H1 (cell line): Measurements from ENCODE around the gene C3orf18. TPM values are rescaled to one million over a fixed set of nuclear protein-coding genes. Genes with fewer than 3 reads are reported as not detected.

ENCODE experiments used
- CTCF ChIA-PET: fragments of 300-600 bp; sonication (Branson Sonifier 250); formaldehyde crosslinking; loops from one replicate; lab custom pipeline; 2021; ENCODE audit not compliant: partially characterized antibody; lab: Charles Lee
- POLR2A ChIA-PET: fragments of 300-600 bp; sonication (Branson Sonifier 250); formaldehyde crosslinking; loops from one replicate; lab custom pipeline; 2021; ENCODE audit warnings: inconsistent platforms; ENCODE audit not compliant: partially characterized antibody; lab: Charles Lee
- DNase-seq, 2 experiments: peaks; one replicate each; pipeline versions ENCODE4 v3.0.0 to v3.0.0-alpha.2; 2010 to 2022; ENCODE audit warnings: low spot score in 2 of 2, low read depth in 1 of 2, mixed read lengths in 1 of 2
- FAIRE-seq: peaks from 2 replicates; lab custom pipeline; 2011; peaks lifted over from hg19 to GRCh38; lab: Jason Lieb, UNC
- H2AFZ ChIP-seq: 2 replicates; pipeline ENCODE4 v1.8.1; 2012; ENCODE audit warnings: low read length, inconsistent platforms
- H2AK5ac ChIP-seq: 2 replicates; pipeline ENCODE4 v1.6.1; 2013; ENCODE audit warnings: low read depth, low read length
- H2BK120ac ChIP-seq: replicated peaks from 2 replicates; pipeline ENCODE3; 2013; ENCODE audit warnings: low read depth, low read length, inconsistent platforms
- H2BK12ac ChIP-seq: 2 replicates; pipeline ENCODE4 v1.6.1; 2013; ENCODE audit warnings: low read depth, low read length
- H2BK15ac ChIP-seq: 2 replicates; pipeline ENCODE4 v1.6.1; 2013; ENCODE audit warnings: low read length
- H2BK20ac ChIP-seq: 2 replicates; pipeline ENCODE4 v1.6.1; 2013; ENCODE audit warnings: low read length
- H2BK5ac ChIP-seq: 2 replicates; pipeline ENCODE4 v1.6.1; 2013; ENCODE audit warnings: low read depth, low read length
- H3K14ac ChIP-seq: 2 replicates; pipeline ENCODE4 v1.6.1; 2013; ENCODE audit warnings: inconsistent platforms; ENCODE audit not compliant: insufficient read length
- H3K18ac ChIP-seq: 2 replicates; pipeline ENCODE4 v1.6.1; 2013; ENCODE audit warnings: low read length; ENCODE audit errors: extremely low read depth
- H3K23ac ChIP-seq: 2 replicates; pipeline ENCODE4 v1.6.1; 2013; ENCODE audit warnings: inconsistent platforms; ENCODE audit not compliant: insufficient read length
- H3K23me2 ChIP-seq: 2 replicates; pipeline ENCODE4 v1.6.1; 2013; ENCODE audit warnings: low read depth, low read length
- H3K27ac ChIP-seq: 2 replicates; pipeline ENCODE4 v1.6.1; 2011; ENCODE audit warnings: low read depth, low read length, inconsistent platforms
- H3K27me3 ChIP-seq, 4 experiments: replicated peaks in 1 of 4; 1 replicate in 1 of 4; 2 replicates in 3 of 4; pipeline versions ENCODE4 v1.6.1 to v1.8.1; 2011 to 2013; ENCODE audit warnings: low read length in 3 of 4, mild to moderate bottlenecking in 3 of 4, inconsistent platforms in 2 of 4, mixed read lengths in 2 of 4, moderate library complexity in 1 of 4; ENCODE audit not compliant: control insufficient read depth in 3 of 4, insufficient read depth in 3 of 4; ENCODE audit errors: extremely low read depth in 1 of 4
- H3K36me3 ChIP-seq, 4 experiments: 2 replicates each; pipeline versions ENCODE4 v1.6.1 to v1.8.1; 2011 to 2013; ENCODE audit warnings: mild to moderate bottlenecking in 4 of 4, low read length in 3 of 4, moderate library complexity in 2 of 4, control low read depth in 1 of 4, inconsistent platforms in 1 of 4; ENCODE audit not compliant: insufficient read depth in 4 of 4, control insufficient read depth in 2 of 4
- H3K4ac ChIP-seq: replicated peaks from 2 replicates; pipeline ENCODE3; 2013; ENCODE audit warnings: low read length, low read depth, mixed read lengths, inconsistent platforms; ENCODE audit not compliant: insufficient read length
- H3K4me1 ChIP-seq, 4 experiments: replicated peaks in 1 of 4; 1 replicate in 1 of 4; 2 replicates in 3 of 4; pipeline versions ENCODE4 v1.6.1 to v1.8.1; 2011 to 2013; ENCODE audit warnings: low read length in 3 of 4, inconsistent platforms in 2 of 4, mixed read lengths in 1 of 4; ENCODE audit not compliant: insufficient read depth in 4 of 4, control insufficient read depth in 3 of 4
- H3K4me2 ChIP-seq, 2 experiments: 2 replicates each; pipeline versions ENCODE4 v1.6.1 to v1.8.1; 2011 to 2013; ENCODE audit warnings: low read depth in 2 of 2, low read length in 2 of 2, control low read depth in 1 of 2, inconsistent platforms in 1 of 2, mild to moderate bottlenecking in 1 of 2; ENCODE audit not compliant: insufficient read depth in 1 of 2
- H3K4me3 ChIP-seq, 4 experiments: fragments of 200-600, 300-600 bp in 1 of 4; sonication (generic), shearing (Covaris generic), sonication (Bioruptor Twin) in 1 of 4; 2 replicates each; pipeline versions ENCODE4 v1.5.1 to v1.8.1; 2011 to 2016; ENCODE audit warnings: low read length in 4 of 4, low read depth in 3 of 4, control low read depth in 2 of 4, inconsistent platforms in 2 of 4, mild to moderate bottlenecking in 2 of 4, mixed read lengths in 1 of 4, moderate library complexity in 1 of 4; ENCODE audit not compliant: insufficient read depth in 2 of 4; ENCODE audit errors: extremely low read depth in 1 of 4
- H3K56ac ChIP-seq: replicated peaks from 2 replicates; pipeline ENCODE3; 2013; ENCODE audit warnings: low read depth, mild to moderate bottlenecking, mixed read lengths, low read length, inconsistent platforms; ENCODE audit not compliant: insufficient read length
- H3K79me1 ChIP-seq: 2 replicates; pipeline ENCODE4 v1.6.1; 2013; ENCODE audit warnings: low read depth, low read length, control low read depth
- H3K79me2 ChIP-seq, 2 experiments: 2 replicates each; pipeline versions ENCODE4 v1.6.1 to v1.8.1; 2012 to 2013; ENCODE audit warnings: low read length in 2 of 2, mild to moderate bottlenecking in 2 of 2, inconsistent platforms in 1 of 2; ENCODE audit not compliant: insufficient read depth in 2 of 2, control insufficient read depth in 1 of 2
- H3K9ac ChIP-seq, 4 experiments: replicated peaks in 1 of 4; 1 replicate in 1 of 4; 2 replicates in 3 of 4; pipeline versions ENCODE4 v1.6.1 to v1.8.1; 2011 to 2013; ENCODE audit warnings: low read depth in 3 of 4, low read length in 3 of 4, control low read depth in 2 of 4, mild to moderate bottlenecking in 2 of 4, moderate library complexity in 2 of 4, inconsistent platforms in 1 of 4; ENCODE audit errors: extremely low read depth in 1 of 4
- H3K9me3 ChIP-seq, 2 experiments: 2 replicates each; pipeline versions ENCODE4 v1.6.1 to v1.8.1; 2012 to 2013; ENCODE audit warnings: mild to moderate bottlenecking in 2 of 2, moderate library complexity in 2 of 2, control low read depth in 1 of 2, inconsistent platforms in 1 of 2, low read depth in 1 of 2, low read length in 1 of 2, mixed read lengths in 1 of 2; ENCODE audit not compliant: insufficient read depth in 2 of 2
- H4K20me1 ChIP-seq, 2 experiments: replicated peaks in 1 of 2; 2 replicates each; pipeline versions ENCODE3 to v1.8.1; 2011 to 2013; ENCODE audit warnings: inconsistent platforms in 2 of 2, low read length in 2 of 2, mild to moderate bottlenecking in 1 of 2; ENCODE audit not compliant: insufficient read depth in 2 of 2, control insufficient read depth in 1 of 2
- H4K5ac ChIP-seq: 2 replicates; pipeline ENCODE4 v1.6.1; 2013; ENCODE audit warnings: low read length, low read depth, mixed read lengths, inconsistent platforms; ENCODE audit not compliant: insufficient read length
- H4K8ac ChIP-seq: 2 replicates; pipeline ENCODE4 v1.8.0; 2013; ENCODE audit warnings: mild to moderate bottlenecking, moderate library complexity, low read length, inconsistent platforms; ENCODE audit not compliant: insufficient read depth; ENCODE audit errors: extremely low read depth
- H4K91ac ChIP-seq: replicated peaks from 2 replicates; pipeline ENCODE3; 2013; ENCODE audit warnings: low read length, mixed read lengths, inconsistent platforms; ENCODE audit not compliant: insufficient read length
- CREB1 ChIP-seq: IDR thresholded peaks from 2 replicates; pipeline ENCODE4 v1.6.1; 2012; ENCODE audit warnings: inconsistent platforms
- JUN ChIP-seq: IDR thresholded peaks from 2 replicates; pipeline ENCODE4 v1.6.1; 2011; ENCODE audit warnings: low read depth, mild to moderate bottlenecking, improper control_type of control experiment, low read length
- KDM4A ChIP-seq: IDR thresholded peaks from one replicate; pipeline ENCODE4 v1.7.1; 2012; ENCODE audit warnings: low read depth, mild to moderate bottlenecking, moderate library complexity, low read length, inconsistent platforms; ENCODE audit not compliant: severe bottlenecking
- MAFK ChIP-seq: IDR thresholded peaks from 2 replicates; pipeline ENCODE4 v1.6.1; 2012; ENCODE audit warnings: low read depth, mild to moderate bottlenecking, improper control_type of control experiment, low read length
- POLR2AphosphoS5 ChIP-seq: IDR thresholded peaks from 2 replicates; pipeline ENCODE4 v1.6.1; 2011; ENCODE audit warnings: low read depth, low read length
- POU5F1 ChIP-seq: IDR thresholded peaks from 2 replicates; pipeline ENCODE4 v1.6.1; 2011; ENCODE audit warnings: low read depth, mild to moderate bottlenecking, low read length, moderate library complexity
- RBBP5 ChIP-seq: IDR thresholded peaks from 2 replicates; pipeline ENCODE4 v1.7.1; 2012; ENCODE audit warnings: low read depth, mild to moderate bottlenecking, inconsistent platforms, low read length, moderate library complexity, borderline replicate concordance
- SIRT6 ChIP-seq: IDR thresholded peaks from one replicate; pipeline ENCODE4 v1.7.1; 2012; ENCODE audit warnings: low read length, inconsistent platforms
- WGBS, 2 experiments: shearing (Covaris generic) in 1 of 2; methylation state at CpG; one replicate each; pipeline versions ENCODE4 v1.1.6 to v1.1.7; 2013 to 2015; ENCODE audit warnings: low lambda C conversion rate in 2 of 2, mixed read lengths in 2 of 2, inconsistent platforms in 1 of 2, low coverage in 1 of 2, missing lambda C conversion rate in 1 of 2; ENCODE audit not compliant: insufficient replicate concordance in 2 of 2, insufficient coverage in 1 of 2, insufficient read length in 1 of 2; ENCODE audit errors: extremely low coverage in 1 of 2, missing lambda C conversion rate in 1 of 2; 5-methylcytosine and 5-hydroxymethylcytosine counted together
- polyA plus RNA-seq, 7 experiments: library from polyadenylated mRNA; depleted of rRNA in 3 of 7; stranded (reverse) in 5 of 7; unstranded in 2 of 7; fragments of >200 nt in 5 of 7; fragments of 200-250 nt in 2 of 7; gene quantifications; 1 replicate in 5 of 7; 2 replicates in 1 of 7; 4 replicates in 1 of 7; pipeline versions ENCODE4 v1.2.1 to v1.2.3, GENCODE V29; 2011 to 2013; ENCODE audit warnings: missing spikeins in 2 of 7, mixed read lengths in 2 of 7
- total RNA-seq: library from RNA; stranded (reverse); fragmentation: NEBNext Ultra II Directional; extraction: Animal tissue kit (Norgen Biotek cat#: 25700); gene quantifications from 2 replicates; pipeline ENCODE4 v1.2.1, GENCODE V29; 2021
- TF ChIP-seq, protein P1 (sequence below): IDR thresholded peaks from 2 replicates; pipeline ENCODE4 v1.6.1; 2012; ENCODE audit warnings: low read length, inconsistent platforms
- TF ChIP-seq, protein P2 (sequence below), 3 experiments: IDR thresholded peaks; 1 replicate in 2 of 3; 2 replicates in 1 of 3; pipeline versions ENCODE4 v1.5.1 to v1.6.1; 2011; ENCODE audit warnings: low read length in 3 of 3, mild to moderate bottlenecking in 3 of 3, inconsistent platforms in 2 of 3, low read depth in 1 of 3, moderate library complexity in 1 of 3; ENCODE audit not compliant: insufficient read depth in 1 of 3; ENCODE audit errors: control extremely low read depth in 1 of 3

Gene C3orf18
- total and polyA plus RNA-seq, 2 of the 8 experiments (the other 6 are each of a cell fraction or from before 2014, with no cell fraction given) = 7.5 to 15.0 TPM

DNA sequence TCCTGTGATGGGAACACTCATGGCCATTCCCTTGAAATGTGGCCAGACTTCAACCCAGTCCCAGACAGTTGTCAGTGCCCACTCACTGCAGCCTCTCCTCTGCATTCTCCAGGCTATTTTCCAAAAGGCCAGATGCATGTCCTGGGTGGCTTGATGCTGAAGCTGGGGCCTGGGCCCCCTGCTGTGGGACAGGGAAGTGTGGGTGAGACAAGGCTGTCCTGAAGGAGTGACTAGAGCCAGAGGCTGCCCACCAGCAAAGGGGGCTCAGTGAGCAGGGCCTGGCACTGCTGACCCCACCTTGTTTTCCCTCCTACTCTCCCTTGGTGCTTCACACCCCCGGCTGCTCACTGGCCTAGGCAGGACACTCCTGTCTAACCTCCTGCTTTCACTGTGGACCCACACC, 32.2 kb upstream of the C3orf18 start:
- H3K79me2 ChIP-seq = no peaks in the 10 kb centered on the region
- H2AFZ ChIP-seq = no peak overlapping the region
- no peak overlapping the region for H3K14ac ChIP-seq
- H3K9me3 ChIP-seq = no peaks in the 10 kb centered on the region
- no peaks in the 10 kb centered on the region for H3K79me1 ChIP-seq
- H2BK120ac ChIP-seq = no peak overlapping the region
- no peak for FAIRE-seq
- H3K23ac ChIP-seq = no peak overlapping the region
- H3K27ac ChIP-seq = no peak overlapping the region
- no peak overlapping the region for H2BK15ac ChIP-seq
- no peak overlapping the region; the same call in 1 of the 2 replicates for H2AK5ac ChIP-seq
- no peaks in the 10 kb centered on the region for H3K23me2 ChIP-seq
- H3K36me3 ChIP-seq = no peaks in the 10 kb centered on the region
- H3K4me1 ChIP-seq = no peaks in the 10 kb centered on the region
- H2BK5ac ChIP-seq = no peak overlapping the region
- no peak overlapping the region for H3K56ac ChIP-seq
- no peak overlapping the region for H3K18ac ChIP-seq
- no peak overlapping the region for H4K5ac ChIP-seq
- DNase-seq = no peak
- no peak overlapping the region for H2BK20ac ChIP-seq
- ChIA-PET POLR2A (interaction anchor here (1.1 to 1.5 kb wide), 3 partner anchors 10 to 24 kb away, joined by 3 to 7 read pairs (median 4); partner anchors contain the start of gene CISH), CTCF (interaction anchor here (2.5 to 50.4 kb wide), 5 partner anchors 9 to 51 kb away, joined by 10 to 1262 read pairs (median 233); partner anchors contain the start of genes C3orf18, DOCK3, HEMK1 and MAPKAPK3)
- no peak overlapping the region for H4K8ac ChIP-seq
- H3K4me3 ChIP-seq = no peak overlapping the region
- H3K9ac ChIP-seq = no peak overlapping the region
- H4K20me1 ChIP-seq = peaks cover 0 to 3% of the 10 kb centered on the region in 2 experiments
- H3K27me3 ChIP-seq = peaks cover 0 to 2% (median 0%) of the 10 kb centered on the region in 4 experiments; a peak in 1 of 7 replicates
- 86% methylated on average over 1 of the region's 1 CpG; no CpG with 5 or more reads in 1 of the 2 experiments for WGBS, 2 experiments
- H3K4me2 ChIP-seq = no peak overlapping the region
- no peak overlapping the region for H3K4ac ChIP-seq
- H4K91ac ChIP-seq = no peak overlapping the region
- H2BK12ac ChIP-seq = no peak overlapping the region
- TF ChIP-seq RBBP5 (no peak), MAFK (no peak), POLR2AphosphoS5 (no peak), SIRT6 (no peak), KDM4A (no peak), CREB1 (no peak), JUN (no peak), POU5F1 (no peak)
- TF ChIP-seq, protein P1, sequence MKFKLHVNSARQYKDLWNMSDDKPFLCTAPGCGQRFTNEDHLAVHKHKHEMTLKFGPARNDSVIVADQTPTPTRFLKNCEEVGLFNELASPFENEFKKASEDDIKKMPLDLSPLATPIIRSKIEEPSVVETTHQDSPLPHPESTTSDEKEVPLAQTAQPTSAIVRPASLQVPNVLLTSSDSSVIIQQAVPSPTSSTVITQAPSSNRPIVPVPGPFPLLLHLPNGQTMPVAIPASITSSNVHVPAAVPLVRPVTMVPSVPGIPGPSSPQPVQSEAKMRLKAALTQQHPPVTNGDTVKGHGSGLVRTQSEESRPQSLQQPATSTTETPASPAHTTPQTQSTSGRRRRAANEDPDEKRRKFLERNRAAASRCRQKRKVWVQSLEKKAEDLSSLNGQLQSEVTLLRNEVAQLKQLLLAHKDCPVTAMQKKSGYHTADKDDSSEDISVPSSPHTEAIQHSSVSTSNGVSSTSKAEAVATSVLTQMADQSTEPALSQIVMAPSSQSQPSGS = no peak
- TF ChIP-seq, protein P2, sequence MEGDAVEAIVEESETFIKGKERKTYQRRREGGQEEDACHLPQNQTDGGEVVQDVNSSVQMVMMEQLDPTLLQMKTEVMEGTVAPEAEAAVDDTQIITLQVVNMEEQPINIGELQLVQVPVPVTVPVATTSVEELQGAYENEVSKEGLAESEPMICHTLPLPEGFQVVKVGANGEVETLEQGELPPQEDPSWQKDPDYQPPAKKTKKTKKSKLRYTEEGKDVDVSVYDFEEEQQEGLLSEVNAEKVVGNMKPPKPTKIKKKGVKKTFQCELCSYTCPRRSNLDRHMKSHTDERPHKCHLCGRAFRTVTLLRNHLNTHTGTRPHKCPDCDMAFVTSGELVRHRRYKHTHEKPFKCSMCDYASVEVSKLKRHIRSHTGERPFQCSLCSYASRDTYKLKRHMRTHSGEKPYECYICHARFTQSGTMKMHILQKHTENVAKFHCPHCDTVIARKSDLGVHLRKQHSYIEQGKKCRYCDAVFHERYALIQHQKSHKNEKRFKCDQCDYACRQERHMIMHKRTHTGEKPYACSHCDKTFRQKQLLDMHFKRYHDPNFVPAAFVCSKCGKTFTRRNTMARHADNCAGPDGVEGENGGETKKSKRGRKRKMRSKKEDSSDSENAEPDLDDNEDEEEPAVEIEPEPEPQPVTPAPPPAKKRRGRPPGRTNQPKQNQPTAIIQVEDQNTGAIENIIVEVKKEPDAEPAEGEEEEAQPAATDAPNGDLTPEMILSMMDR (IDR thresholded peaks at IDR 0.05; ENCODE audit: control extremely low read depth in 1 of 3, insufficient read depth in 1 of 3, low read depth in 1 of 3, low read length in 3 of 3) = no peak
